Measurements from ENCODE around the gene WNT4. TPM values are rescaled to one million over a fixed set of nuclear protein-coding genes. Genes with fewer than 3 reads are reported as not detected.

WNT4 gene
- polyA plus RNA-seq, 1 donor: 10.3 TPM

DNA sequence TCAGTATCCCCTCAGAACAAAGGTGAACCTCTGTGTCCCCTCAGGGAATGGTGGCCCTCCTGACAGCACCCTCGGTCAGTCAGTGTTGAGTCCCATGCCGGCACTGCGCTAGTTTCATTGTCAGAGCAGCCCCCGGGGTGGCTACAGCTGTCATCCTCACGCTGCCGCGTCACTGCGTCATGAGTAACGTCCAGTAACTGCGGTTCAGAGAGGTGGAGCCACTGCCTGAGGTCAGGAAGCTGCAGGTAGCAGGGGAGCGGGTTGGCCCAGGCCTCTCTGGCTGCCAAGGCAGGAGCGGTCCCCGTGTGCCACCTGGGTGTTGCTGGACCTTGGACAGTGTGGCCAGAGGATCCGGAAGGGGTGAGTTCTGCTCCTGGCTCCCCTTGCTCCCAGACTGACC lies 20.2 kb upstream of the WNT4 start:
- no peak for DNase-seq

DNA sequence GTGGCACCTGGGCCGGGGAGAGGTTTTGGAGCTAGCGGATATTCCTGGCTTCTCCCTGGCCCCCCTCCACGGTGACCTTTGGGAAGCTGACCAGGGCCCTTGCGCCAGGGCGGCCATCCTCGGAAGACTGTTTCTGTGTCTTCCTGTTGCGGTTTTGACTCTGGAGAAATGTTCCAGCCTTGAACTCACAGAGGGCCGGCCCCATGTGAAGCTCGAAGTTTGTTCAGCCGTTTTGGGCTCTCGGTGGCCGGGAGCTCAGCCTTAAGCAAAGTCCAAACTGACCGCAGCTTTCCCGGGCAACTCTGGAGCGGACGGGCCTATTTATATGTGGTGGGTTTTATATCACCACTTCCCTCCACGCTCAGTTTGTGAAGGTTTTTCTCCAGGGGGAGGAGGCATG lies 17.0 kb upstream of the WNT4 start:
- DNase-seq: no peak

DNA sequence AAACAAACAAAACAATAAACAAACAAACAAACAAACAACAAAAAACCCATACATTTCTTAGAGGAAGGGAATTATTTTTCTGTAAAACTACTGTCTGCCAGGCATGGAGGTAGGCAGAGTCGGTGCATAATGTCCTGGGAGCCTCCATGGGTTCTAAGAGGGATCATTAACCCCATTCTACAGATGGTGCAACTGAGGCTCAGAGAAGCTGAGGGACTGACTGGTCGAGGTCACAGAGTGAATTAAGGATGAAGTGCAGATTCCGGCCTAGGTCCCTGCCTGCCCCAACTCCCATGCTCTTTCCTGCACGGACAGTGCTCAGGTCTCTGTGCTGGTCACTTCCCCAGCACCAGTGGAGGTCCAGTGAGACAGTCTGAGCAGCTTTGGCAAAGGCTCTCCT lies 15.8 kb upstream of the WNT4 start:
- no peak for DNase-seq

DNA sequence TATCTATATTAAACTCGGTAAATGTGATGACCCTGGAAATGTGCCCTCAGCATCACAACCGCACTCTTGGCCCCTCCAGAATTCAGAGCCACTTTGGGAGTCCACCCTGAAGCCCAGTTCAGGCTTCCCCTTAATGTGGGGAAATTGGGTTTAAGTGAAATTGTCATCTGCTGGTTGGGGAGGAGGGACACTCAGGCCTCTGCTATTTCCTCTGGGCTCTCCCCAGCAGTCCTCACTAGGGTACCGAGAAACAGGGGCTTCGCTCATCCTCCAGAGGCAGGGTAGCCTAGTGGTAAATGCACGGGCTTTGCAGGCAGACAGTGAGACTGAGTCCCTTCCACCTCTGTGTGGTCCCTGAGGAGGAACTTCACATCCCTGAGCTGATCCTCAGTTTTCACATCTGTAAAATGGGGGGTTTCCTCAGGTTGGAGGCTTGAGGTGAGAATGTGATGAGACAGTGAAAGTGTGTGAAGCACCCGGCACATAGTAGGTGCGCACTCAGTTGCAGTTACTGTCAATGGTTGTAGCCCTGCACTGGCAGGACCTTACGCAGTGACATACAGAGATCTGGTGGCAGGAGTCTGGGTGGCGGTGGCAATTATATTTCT lies 14.6 kb upstream of the WNT4 start:
- DNase-seq: no peak

DNA sequence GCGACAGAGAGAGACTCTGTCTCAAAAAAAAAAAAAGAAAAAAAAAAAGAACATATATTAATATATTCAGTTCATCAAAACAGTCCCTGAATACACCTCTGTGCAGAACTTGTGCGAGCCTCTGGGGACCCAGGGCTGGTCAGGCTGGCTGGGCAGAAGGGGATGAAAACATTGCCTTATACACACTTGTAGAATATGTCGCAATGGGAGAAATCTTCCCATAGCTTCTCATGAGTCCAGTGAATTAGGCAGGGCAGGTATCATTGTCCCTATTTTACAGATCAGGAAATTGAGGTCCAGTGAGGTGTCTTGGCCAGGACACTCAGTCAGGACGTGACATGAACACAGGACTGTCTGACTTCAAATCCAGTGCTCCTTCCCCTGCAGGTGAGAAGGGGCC lies 12.6 kb upstream of the WNT4 start:
- DNase-seq: no peak

DNA sequence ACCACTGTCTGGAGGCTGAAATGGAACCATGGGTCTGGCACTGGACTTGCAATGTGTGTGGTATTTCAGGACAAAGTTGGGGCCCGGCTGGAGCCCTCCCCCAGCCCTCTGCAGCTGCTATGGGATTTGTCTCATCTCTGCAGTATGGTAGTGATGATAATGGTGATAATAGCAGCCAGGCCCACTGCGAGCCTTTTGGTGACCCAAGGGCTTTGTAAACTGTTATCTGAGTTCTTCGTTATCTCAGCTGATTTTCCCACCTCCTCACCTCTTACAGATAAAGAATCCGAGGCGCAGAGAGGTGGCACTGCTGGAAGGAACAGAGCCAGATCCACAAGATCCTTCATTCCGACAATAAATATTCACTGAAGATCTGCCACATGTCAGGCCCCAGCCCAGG lies 11.7 kb upstream of the WNT4 start:
- DNase-seq: no peak

DNA sequence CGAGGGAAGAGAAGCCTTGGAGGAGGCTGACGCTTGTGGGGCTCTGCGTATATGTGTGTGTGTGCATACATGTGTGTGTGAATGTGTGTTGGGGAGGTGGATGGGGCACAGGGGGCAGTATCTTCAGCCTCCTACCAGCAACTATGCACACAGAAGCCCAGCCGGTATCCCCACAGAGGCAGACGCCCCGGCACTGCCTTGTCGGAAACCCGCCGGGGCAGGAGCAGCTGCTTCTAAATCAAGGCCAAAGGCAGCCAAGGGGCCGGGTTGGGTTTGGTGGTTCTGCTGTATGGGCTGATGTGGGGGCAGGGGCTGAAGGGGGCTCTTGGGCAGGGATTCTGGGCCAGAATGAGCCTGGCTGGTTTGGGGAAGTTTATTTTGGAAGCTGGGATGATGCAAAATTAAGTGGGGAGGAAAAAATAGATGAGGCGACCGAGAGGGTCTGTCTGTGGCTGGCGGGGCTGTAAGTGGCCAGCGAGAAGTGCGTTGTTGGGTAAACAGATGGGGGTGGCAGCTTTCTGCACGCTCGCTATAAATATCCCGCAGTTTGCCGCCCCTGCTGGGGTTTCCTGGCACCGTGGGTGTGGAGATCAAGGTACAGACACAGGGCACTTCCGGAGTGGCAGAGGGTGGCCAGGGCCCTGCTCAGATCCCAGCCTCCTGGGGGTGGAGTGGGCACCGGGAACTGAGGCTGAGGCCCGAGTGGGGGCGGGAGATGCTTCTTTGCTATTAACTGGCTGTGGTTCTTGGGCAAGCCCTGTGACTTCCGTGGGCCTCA lies 11.0 kb upstream of the WNT4 start:
- no peak for DNase-seq

DNA sequence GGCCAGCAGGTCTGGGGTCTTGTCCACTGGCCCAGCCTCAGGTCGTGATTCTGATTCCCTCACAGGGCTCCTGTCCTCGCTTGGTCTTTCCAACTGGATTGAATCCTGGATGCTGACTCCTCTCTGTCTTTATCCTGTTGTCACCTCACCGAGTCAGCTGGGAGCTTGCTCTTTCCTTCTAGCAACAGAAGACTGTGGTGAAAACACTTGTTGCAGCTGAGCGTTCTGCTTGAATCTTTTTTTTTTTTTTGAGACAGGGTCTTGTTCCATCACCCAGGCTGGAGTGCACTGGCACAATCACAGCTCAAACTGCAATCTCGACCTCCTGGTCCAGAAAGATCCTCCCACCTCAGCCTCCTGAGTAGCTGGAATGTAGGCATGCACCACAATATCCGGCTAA lies 8.0 kb upstream of the WNT4 start:
- no peak for DNase-seq

DNA sequence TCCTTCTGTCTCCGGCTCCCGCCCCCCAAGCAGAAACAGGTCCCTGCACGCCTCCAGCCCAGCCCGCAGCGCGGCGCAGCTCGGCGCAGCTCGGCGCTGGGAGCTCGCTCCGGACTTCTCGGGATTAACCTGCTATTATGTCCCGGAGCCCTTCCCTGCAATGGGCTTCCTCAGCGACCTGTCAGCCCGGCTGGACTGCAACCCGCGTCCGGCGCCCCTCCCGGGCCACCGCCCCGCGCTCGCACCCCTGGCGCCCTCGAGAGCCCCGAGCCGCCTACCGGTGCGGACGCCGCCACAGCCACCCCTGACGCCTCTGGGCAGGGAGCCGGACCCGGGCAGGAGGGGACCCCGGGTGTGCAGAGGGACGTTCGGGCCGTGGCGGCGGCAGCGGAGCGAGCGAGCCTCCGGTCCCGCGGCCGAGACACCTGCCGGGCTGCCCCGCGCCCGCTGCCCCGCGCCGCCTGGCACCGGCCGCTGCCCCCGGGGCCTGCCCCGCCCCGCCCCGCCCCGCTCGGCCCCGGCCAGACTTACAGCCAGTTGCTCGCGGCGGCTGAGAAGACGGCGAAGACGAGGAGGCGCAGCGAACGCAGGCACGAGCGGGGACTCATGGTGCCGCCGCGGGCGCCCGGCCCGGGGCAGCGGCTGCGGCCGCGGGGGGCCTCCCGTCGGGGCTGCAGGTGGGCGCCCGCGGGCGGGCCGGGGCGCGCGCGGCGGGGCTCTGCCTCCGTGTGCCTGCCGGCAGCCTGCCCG lies 407 bp downstream of the WNT4 start:
- peak; percentile 31 for DNase-seq

DNA sequence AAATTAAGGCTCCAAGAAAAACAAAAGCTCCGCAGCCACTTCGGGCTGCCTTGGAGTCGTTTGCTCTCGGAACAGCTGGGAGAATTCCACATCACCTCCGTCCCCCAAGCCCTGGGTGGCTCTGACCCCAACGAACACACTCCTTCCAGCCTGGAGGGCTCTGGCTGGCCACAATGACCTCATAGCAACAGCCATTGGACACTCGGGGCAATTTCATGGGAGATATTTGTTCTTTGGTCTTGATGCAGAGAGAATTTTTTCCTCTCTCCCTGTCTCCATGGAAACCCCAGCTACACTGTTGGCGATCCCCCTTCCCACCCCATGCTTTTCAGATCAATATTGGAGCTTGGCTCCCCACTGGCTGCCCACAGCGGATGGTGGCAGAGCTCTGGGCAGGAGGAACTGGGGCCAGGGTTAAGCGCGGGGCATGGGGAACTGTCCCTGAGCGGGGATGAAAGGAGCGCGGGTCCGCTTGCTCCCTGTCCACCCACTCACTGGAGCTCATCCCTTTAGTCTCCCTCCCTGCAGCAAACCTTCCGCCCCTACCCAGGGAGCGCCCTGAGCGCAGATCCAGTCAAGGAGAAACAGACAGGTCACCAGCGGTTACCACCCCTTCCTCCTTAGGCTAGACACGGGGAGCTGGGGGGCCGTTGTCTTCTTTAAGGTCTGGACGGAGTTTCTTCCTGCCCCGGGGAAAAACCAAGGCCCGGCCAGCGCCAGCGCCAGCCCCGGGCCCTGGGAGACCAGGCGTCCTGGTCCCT lies 1.2 kb downstream of the WNT4 start:
- no peak for DNase-seq

DNA sequence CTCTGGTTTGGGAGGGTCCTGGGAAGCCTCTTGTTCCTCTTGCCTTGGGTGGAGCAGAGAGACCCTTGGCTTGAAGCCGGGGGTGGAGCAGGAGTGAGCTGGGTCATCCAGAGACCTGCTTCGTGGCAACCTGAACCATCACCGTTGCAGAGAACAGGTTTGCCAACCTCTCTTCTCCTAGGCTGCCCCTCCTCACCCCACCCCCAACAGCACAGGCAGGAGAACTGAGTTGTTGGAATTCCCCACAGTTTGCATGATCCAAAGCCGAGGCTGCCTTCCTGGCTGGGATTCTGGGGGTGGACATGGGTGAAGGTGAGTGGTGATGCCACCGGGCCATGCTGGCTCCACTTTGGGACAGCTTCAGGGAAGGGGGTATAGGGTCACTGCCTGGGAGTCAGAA lies 2.2 kb downstream of the WNT4 start:
- no peak for DNase-seq

DNA sequence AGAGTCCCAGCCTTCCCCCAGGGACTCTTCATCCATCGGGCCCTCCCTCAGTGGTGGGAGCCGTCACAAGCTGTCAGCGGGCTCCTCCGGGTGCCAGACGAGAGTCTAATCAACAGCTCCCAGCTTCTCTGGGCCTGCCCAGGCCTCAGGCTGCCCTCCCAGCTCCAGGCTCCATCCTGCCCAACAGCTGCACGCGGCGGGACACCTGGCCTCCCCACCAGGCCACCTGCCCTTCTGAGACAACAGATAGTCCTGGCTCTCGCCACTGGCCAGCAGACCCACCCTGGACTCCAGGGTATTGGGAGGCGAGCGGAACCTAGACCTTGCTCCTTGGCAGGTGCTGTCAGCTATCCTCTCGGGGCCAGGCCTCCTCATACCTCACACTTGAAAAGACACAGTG lies 3.1 kb downstream of the WNT4 start:
- no peak for DNase-seq

DNA sequence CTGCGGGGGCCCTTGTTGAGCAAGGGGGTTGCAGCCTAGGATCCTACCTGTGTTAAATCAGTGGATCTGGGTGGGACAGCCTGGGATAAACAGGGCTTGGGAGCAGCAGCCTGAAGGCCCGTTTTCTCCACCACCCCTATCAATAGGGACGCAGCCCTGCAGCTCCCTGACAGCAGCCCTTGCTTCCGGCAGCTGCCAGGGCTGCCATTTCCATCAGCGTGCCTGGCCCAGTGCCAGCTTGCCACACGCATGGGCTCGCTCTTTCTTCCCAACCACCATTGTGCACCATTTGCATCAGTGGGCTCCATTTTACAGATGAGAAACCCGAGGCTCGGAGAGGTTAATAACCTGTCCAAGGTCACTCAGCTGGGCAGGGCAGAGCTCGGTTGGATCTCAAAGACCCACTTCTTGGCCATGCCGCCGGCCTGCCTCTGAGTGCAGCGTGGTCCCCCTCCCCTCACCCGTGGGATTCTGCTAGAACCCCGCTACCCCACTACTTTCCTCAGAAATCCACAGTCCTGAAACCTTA lies 3.8 kb downstream of the WNT4 start:
- DNase-seq: no peak

DNA sequence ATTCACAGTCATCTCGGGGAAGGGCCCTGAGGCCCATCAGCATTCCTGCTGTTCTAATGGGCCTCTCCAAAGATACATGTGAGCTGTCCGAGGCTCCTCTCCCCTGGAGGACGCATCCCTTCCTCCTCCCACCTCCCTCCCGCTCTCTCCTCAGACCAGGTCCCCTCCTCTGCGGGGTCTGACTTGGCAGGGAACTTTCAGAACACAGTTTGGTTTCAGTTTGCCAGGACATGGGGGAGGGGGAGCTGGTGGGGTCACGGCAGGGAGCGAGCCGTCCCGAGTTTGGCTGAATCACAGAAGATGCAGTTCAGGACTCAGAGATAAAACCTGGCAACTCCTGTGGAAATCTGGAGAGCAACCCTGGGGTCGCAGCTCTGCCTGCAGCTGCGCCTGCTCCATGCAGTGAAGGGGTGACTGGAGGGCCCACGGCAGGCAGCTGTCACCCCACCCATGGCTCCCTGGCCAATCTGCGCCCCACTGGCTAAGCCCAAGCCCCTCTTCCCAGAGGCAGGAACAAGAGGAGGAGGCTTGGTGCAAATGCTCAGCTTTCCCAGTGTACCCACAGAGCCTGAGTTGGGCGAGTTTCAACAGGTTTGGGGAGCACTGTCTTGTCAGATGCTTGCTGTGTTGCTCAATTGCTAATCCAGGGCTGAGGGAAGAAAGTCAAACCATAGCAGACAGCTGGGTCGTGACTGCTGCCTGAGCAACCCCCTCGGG lies 5.7 kb downstream of the WNT4 start:
- DNase-seq: no peak

DNA sequence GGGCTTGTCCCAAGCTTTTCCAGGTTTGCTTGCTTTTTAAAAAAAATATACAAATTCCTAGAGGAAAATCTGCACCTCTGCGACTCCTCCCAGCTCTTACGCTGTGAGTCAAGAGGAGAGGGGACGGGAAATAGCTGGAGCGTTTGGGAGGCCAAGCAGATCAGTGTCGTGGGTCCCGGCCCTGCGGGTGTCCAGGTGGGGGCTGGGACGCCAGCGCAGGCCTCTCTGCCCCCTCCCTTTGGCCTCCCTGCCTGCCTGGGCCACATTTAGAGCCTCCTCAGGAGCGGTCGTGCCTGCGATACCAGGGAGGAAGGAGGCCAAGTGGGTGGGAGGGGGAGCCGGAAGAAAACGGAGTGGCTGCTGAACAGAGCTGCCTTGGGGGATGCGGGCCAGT lies 9.0 kb downstream of the WNT4 start:
- no peak for DNase-seq

DNA sequence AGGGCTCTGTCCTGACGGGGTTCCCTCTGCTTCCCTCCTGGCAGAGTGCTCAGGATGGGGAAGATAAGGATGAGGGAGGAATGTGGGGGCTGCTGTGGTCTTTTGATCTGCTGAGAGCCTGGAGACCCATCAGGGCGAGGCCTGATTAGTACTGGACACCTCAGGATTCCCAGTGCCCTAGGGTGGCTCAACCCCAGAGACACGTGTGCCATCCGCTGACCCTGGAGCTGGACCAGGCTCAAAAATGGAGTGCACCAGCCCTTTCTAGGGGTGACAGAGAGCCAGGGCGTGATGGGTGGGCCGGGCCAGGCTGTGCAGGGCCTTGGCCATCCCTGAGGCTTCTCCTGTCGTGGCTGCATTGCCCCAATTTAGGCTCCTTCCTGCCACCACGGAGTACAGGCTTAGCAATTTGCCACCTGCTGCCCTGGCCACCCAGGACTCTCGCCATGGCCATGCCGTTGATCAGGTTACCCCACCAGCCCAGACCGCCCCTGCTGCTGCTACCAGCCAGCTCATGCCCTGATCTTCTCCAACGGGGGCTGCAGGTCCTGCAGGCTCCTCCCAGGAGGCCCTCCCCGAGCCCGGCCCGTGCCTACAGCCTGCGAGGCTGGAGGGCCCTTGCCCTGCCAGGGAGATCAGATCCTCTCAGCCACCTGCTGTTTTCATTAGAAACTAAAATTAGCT lies 9.5 kb downstream of the WNT4 start:
- no peak for DNase-seq

DNA sequence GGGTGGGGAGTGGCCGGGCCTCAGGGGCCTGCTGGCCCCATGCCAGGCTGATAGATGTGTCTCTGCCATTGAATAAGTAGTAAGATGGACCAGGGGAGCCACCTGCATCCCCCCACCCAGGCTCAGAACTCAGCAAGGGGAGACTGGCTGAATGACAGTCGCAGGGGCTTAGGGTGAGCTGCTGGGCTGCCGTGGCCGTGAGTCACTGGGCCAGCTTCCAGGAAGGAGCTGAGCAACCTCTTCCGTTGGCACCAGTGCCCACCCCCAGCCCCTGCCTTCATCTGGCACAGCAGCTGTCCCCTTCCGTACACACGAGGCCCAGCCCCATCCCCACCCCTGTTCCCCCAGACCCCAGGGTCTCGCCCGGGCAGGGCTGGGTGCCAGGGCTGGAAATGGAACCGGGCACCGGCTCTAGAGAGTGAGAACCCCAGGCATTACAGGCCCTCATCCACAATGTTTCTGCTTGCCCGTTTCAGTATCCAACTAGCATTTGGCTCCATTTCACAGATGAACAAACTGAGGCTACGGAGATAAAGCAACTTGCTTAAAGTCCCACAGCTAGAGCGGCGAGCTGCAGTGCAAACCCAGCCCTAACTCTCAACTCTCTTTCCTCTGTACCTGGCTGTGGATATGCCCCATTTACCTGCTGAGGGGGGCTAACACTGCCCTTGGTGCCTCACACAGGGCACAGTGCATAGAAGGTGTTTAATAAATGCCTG lies 10.2 kb downstream of the WNT4 start:
- DNase-seq: no peak

DNA sequence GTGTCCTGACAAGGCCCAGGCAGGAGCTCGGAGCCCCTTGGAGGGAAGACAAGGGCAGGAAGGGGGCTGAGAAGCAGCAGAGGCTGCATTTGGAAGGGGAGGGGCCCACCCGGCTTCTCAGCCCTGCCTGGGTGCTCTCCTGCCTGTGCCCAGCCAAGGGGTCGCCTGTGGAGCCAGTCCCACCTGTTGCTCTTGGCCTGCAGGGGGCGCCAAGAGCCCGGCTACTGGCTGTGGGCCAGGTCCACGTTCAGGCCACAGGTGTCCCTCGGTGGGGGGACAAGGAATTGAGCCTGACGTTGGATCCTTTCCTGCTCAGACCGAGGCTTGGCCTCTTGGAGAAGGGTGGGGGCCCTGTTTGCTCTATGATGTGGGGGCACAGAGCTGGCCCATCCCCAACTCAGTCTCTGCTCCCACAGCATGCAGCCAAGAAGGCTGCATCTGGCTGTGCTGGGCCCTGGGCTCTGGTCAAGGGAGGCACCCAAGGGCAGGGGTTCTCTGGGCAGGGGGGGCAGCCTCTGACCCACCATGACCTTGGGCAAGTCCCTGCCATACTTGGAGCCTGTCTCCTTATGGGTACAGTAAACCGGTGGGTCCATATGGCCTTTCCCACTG lies 10.9 kb downstream of the WNT4 start:
- no peak for DNase-seq

DNA sequence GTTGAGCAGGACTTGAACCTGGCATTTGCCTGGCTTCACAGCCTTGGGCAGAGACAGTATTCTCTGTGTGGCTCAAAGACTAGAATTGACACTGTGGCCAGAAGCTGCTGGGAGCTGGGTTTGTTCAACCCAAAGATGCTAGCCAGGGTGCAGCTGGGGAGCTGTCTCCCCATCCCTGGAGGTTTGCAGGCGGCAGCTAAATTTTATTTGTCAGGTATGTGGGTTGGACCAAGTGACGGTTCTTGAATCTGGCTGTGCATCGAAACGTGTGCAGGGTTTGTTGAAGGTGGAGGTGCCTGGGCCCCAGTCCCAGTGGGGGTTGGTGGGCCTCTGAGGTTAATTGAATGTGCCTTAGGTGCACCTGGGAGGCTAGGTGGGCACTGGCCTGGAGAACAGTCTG lies 11.8 kb downstream of the WNT4 start:
- DNase-seq: no peak

DNA sequence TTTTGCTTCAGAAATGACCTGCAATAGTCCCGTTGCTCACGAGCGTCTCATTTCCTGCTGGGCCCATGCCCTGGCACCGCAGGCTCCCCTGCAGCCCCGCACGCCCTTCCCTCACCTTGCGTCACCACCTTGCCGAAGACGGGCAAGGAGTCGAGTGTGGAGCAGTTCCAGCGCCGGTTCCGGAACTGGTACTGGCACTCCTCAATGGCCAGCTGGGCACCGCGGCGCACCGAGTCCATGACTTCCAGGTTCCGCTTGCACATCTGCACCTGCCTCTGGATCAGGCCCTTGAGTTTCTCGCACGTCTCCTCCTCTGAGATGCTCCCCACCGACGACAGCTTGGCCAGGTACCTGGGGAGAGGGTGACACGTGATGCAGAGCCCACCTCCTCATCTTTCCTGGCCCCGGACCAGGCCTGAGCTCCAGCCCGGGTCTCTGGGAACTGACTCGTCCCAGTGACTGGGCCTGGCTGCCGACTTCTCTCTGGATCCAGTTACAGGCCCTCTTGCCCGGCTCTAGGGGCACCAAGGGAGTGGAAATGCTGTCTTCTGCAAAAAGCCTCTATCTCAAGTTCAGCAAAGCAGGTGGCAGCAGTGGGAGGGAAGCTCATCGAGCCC lies 13.3 kb downstream of the WNT4 start:
- no peak for DNase-seq
